HG02970 (cell line): ENCODE results near the gene KRTAP4-8.
"Not testable (repeated sequence)": the region's sequence is repeated elsewhere in the genome, so short reads cannot be mapped to it uniquely, and the experiment has no call there.

ENCODE experiments used
- ATAC-seq: cut with Tn5 transposase; IDR thresholded peaks from one replicate; pipeline ENCODE4 v1.9.1; 2021; ENCODE audit warnings: mild to moderate bottlenecking, moderate library complexity, moderate number of reproducible peaks; ENCODE audit not compliant: unreplicated experiment, low FRiP score

KRTAP4-8 gene

GRCh38 chr17:41098042-41098441, at the start of gene KRTAP4-8:
Gene KRTAP4-8 (minus strand): TSS chr17:41098142. CDS start chr17:41098084, 58 bp downstream.
- ATAC-seq, result no peak

DNA sequence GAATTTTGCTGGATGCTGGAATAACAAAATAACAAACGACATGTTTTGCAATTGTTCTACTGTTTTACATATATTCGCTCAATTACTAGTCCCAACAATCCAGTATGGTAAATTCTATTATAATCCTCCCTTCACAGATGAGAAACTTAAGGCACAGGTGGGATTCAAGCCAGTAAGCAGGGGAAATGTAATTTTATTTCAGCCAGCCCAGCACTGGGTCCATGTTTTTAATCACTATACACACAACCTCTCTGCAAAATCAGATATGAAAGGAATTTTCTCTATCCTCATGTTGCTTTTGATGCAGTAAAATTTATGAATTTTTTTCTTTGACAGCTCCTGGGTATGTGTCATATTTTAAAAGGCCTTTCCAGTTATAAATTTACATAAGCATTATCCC, 47.3 kb upstream of the KRTAP4-8 start:
- ATAC-seq, result no peak

DNA sequence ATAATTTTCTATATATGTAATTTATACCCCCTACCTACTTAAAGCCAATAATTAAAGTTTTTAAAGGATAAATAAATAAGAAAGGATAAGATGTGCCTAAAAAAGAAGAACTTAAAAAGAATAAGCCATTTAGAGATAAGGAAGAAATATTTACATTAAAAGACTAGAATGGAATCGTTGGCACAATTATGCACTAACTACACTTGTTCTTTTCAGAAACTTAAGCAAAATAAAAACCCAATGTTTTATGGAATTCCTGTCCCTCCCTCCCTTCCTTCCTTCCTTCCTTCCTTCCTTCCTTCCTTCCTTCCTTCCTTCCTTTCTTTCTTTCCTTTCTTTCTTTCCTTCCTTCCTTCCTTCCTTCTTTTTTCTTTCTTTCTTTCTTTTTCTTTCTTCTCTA, 46.9 kb upstream of the KRTAP4-8 start:
- no peak for ATAC-seq

DNA sequence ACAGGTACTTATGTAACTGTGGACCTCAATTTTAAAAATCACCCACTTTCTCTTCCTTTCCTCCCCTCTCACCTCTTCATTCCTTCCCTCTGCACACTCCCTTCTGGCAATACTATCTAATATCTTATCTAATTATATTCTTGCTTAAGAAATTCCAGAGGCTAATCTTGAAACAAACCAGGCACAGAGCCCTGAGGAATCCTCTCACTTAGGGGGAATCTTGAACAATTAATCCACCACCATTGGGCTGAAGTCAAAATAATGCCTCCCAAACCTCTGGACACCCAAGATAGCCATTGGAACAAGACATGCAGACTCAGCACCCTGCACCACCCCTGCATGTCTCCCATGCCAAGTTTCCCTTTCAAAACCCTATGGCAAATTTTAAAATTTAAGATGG, 43.4 kb upstream of the KRTAP4-8 start:
- no peak for ATAC-seq

- ATAC-seq, result no peak
Measured at GRCh38 chr17:41140360-41141131, 42.6 kb upstream of the KRTAP4-8 start, which contains the start of gene KRTAP4-6. Gene KRTAP4-6 (minus strand): TSS chr17:41140544. CDS start chr17:41140487, 57 bp downstream.

DNA sequence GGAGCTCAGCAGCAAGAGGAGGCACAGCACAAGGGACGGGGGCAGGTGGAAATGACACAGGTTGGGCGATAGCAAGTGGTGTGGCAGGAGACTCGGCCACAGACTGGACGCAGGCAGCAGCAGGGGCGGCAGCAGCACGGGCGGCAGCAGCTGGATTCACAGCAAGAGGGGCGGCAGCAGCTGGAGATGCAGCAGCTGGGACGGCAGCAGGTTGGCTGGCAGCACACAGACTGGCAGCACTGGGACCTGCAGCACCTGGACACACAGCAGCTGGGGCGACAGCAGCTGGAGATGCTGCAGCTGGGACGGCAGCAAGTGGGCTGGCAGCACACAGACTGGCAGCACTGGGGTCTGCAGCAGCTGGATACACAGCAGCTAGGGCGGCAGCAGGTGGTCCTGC, 41.9 kb upstream of the KRTAP4-8 start:
- ATAC-seq, result not testable (repeated sequence)

DNA sequence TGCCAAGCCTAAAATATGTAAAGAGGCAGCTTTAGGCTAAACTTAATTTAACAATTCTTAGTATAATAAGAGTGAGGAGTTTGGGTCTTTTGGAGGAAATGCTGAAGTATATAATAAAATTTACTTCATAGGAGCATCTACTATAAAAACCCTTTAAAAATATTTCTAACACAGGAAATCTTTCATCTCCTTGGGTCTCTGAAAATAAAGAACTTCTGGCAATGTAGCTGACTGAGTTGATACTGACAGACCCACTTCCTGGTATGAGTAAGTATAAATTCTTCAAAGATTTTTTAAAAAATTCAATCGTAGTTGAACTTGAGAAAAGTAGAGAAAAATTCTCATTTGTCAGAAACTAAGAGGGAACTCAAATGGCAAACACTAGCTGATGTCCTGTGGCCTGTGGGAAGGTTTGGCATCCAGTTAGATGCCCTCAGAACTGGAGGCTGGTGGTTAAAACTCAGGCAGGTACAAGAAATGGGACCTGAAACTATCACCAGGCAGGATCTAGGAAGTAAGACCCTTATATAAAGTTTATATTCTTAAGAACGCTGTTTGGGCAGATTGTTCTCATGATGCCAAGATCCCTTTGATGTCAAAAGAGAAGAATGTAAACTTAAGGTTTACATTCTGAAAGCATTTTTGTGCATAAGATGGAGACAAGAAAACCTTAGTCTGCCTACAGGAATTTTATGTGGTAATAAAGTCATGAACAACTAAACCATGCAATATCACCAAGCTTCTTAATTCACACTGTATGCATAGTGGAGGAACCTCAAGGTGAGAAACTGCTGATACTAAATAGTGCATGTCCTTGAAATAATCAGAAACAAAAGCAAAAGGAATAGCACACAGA, 36.2 kb upstream of the KRTAP4-8 start:
- ATAC-seq, result no peak

- ATAC-seq, result no peak
Measured at GRCh38 chr17:41131979-41132378, 34.0 kb upstream of the KRTAP4-8 start.

- ATAC-seq, result no peak
Measured at GRCh38 chr17:41127371-41127770, 29.4 kb upstream of the KRTAP4-8 start.

- ATAC-seq, result no peak
Measured at GRCh38 chr17:41126412-41126811, 28.5 kb upstream of the KRTAP4-8 start.

- ATAC-seq, result no peak
Measured at GRCh38 chr17:41125064-41125463, 27.1 kb upstream of the KRTAP4-8 start.

GRCh38 chr17:41123991-41124371, 26.0 kb upstream of the KRTAP4-8 start, which contains the start of gene KRTAP4-12:
Gene KRTAP4-12 (minus strand): TSS chr17:41124182. CDS start chr17:41124122, 60 bp downstream.
- not testable (repeated sequence) for ATAC-seq

DNA sequence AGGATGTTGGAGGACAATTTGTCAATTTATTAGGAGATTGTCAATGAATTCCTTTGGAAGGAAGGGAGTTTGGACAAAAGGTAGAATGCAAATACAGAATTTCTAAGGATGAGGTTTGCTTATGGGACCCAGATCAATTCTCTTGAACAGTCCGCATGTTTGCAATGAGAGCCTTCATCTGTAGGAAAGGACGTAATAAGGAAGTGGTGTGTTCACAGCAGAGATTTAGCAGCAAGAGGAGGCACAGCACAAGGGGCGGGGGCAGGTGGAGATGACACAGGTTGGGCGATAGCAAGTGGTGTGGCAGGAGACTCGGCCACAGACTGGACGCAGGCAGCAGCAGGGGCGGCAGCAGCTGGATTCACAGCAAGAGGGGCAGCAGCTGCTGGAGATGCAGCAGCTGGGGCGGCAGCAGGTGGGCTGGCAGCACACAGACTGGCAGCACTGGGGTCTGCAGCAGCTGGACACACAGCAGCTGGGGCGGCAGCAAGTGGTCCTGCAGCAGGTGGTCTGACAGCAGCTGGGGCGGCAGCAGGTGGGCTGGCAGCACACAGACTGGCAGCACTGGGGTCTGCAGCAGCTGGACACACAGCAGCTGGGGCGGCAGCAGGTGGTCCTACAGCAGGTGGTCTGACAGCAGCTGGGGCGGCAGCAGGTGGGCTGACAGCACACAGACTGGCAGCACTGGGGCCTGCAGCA, 25.5 kb upstream of the KRTAP4-8 start:
- ATAC-seq, result not testable (repeated sequence)

GRCh38 chr17:41121742-41122141, 23.8 kb upstream of the KRTAP4-8 start:
- ATAC-seq, result no peak

DNA sequence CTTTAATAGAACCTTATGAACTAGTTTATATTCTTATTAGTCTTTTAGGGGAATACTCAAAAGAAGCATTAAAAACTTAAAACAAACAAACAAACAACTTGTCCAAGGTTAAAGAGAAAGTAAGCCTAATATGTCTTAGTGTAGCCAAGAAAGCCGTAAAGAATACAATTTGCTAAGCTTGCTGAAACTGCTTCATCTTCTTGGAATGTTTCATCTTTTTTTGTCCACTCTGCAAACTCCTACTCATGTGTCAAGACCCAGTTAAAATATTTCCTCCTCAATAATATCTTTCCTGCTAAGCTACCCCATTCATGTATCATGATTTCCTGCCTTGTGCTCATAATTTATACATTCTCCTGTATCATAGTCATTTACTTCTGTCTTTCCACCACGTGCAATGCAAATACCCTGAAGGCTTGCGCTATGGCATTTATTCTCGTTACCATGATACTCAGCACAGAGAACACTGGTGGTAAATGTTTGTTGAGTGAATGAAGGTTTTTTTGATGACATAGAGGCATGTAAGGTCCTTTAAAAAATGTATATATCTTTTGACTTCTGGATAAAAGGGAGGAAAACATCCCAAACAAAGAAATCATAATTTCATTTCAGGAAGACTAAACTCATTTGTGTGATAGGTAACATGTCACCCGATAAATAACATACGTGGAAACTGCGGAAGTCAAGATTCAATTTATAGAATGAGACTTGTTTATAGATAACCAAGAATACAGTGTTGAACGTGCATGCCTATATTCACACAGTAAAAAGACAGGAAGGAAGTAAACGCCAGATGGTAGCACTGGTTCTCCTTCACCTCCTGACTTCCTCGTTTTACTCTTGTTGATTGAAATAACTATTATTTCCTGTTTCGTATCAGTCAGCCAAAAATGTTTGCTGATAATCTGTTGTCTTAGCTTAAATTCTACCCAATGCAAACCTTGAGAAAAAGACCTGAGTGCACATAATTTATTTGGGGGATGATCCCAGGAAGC, 22.1 kb upstream of the KRTAP4-8 start:
- ATAC-seq, result not testable (repeated sequence)

DNA sequence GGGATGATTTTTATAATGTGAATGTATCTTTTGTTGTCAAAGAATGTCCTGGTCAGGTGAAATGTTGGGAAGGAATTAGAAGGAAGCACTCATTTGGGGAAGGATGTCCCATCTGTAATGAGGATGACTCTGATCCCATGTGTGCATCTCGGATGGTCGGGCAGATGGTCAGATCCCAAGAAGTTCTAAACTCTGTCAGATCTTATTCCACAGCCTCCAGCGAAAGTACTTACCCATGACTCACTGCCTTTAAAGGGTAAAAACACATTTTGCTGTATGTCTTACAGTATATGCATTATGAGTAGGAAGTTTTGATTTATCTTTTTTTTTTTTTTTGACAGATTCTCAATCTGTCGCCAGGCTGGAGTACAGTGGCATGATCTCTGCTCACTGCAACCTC, 20.8 kb upstream of the KRTAP4-8 start:
- ATAC-seq, result no peak

DNA sequence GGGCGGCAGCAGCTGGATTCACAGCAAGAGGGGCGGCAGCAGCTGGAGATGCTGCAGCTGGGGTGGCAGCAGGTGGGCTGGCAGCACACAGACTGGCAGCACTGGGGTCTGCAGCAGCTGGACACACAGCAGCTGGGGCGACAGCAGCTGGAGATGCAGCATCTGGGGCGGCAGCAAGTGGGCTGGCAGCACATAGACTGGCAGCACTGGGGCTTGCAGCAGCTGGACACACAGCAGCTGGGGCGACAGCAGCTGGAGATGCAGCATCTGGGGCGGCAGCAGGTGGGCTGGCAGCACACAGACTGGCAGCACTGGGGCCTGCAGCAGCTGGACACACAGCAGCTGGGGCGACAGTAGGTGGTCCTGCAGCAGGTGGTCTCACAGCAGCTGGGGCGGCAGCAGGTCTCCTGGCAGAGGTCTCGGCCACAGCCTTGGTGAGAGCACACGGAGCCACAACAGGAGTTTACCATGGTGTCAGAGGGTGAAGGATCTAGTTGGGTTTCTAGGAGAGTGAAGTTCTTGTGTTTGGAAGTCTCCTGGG, 20.0 kb upstream of the KRTAP4-8 start, which contains the start of gene KRTAP4-11:
KRTAP4-11 (minus strand) TSS at position 528 of the 541 bp plus-strand sequence; CDS start at position 470, 58 bp downstream.
- not testable (repeated sequence) for ATAC-seq

- no peak for ATAC-seq
Measured at GRCh38 chr17:41116297-41116696, 18.4 kb upstream of the KRTAP4-8 start.
